ENCODE measurements around the gene MKRN3.
"Not testable (repeated sequence)": the region's sequence is repeated elsewhere in the genome, so short reads cannot be mapped to it uniquely, and the experiment has no call there.

MKRN3 gene

GRCh38 chr15:23594252-23594770, 28.8 kb downstream of the MKRN3 start:
- H3K4me3 ChIP-seq (ENCODE audit: low read depth, low read length), result no peak overlapping the region
- in situ Hi-C loops (cut with HindIII; ENCODE audit: low sequenced_read_pairs), result no loop called here
- TF ChIP-seq, protein P1, sequence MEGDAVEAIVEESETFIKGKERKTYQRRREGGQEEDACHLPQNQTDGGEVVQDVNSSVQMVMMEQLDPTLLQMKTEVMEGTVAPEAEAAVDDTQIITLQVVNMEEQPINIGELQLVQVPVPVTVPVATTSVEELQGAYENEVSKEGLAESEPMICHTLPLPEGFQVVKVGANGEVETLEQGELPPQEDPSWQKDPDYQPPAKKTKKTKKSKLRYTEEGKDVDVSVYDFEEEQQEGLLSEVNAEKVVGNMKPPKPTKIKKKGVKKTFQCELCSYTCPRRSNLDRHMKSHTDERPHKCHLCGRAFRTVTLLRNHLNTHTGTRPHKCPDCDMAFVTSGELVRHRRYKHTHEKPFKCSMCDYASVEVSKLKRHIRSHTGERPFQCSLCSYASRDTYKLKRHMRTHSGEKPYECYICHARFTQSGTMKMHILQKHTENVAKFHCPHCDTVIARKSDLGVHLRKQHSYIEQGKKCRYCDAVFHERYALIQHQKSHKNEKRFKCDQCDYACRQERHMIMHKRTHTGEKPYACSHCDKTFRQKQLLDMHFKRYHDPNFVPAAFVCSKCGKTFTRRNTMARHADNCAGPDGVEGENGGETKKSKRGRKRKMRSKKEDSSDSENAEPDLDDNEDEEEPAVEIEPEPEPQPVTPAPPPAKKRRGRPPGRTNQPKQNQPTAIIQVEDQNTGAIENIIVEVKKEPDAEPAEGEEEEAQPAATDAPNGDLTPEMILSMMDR (IDR thresholded peaks at IDR 0.05; ENCODE audit: low read depth, low read length), result no peak
- no peak for DNase-seq (ENCODE audit: low read depth, low spot score)

DNA sequence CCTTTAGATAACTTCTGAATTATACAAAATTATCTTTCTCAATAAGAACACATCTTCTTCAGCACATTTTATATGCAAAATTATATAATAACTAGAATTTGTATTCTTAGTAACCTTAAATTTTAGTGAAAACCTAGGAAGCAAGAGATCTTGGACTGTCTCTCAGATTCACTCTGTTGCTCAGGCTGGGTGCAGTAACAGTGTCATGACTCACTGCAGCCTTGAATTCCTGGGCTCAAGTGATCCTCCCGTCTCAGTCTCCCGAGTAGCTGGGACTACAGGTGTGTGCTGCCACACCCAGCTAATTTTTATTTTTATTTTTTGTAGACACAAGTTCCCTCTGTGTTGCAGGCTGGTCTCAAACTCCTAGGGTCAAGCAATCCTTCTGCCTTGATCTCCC, 29.9 kb downstream of the MKRN3 start:
- DNase-seq (ENCODE audit: low read depth, low spot score), result no peak
- no peak overlapping the region for H3K4me3 ChIP-seq (ENCODE audit: low read depth, low read length)
- in situ Hi-C loops (cut with HindIII; ENCODE audit: low sequenced_read_pairs), result no loop called here
- TF ChIP-seq, protein P1 (IDR thresholded peaks at IDR 0.05; ENCODE audit: low read depth, low read length), result no peak

DNA sequence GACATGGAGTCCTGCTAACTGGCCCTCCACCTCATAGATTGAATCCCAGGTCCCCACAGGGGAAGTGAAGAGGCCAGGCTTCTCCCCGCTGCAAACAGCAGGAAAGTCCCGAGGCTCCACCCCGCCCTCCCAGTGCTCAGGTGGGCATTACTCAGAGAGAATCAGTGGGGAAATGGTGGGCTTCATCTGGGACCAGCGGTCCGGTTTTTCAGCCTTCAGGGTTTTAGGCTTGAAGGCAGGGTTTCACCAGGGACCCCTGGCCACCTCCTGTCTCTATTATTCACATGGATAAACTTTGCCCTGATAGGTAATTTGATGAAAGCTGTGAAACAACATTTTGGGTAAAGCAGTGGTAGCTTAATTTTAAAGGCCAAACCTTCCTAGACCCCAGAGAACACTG, 31.3 kb downstream of the MKRN3 start:
- no peak for DNase-seq (ENCODE audit: low read depth, low spot score)
- TF ChIP-seq, protein P1 (IDR thresholded peaks at IDR 0.05; ENCODE audit: low read depth, low read length), result no peak
- H3K4me3 ChIP-seq (ENCODE audit: low read depth, low read length), result no peak overlapping the region
- in situ Hi-C loops (cut with HindIII; ENCODE audit: low sequenced_read_pairs), result no loop called here

- DNase-seq (ENCODE audit: low read depth, low spot score); H3K4me3 ChIP-seq (ENCODE audit: low read depth, low read length); in situ Hi-C loops (cut with HindIII; ENCODE audit: low sequenced_read_pairs): not testable (repeated sequence)
These were observed 31.8 kb downstream of the MKRN3 start for GRCh38 chr15:23597278-23597677.

DNA sequence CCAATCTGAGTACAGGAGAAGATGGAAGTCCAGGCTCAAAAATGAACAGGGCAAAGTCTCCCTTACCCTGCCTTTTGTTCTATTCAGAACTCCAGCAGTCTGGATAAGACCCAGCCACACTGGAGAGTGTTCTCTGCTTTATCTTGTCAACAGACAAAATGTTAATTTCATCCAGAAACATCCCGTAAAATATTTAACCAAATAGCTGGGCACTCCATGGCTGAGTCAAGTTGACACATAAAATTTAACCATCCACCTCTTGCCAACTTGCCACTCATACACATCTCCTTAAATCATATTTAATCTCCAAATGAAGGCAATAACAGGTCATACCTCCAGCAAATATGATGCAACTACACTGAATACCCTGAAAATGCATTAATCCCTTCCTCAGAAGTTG, 33.6 kb downstream of the MKRN3 start:
- in situ Hi-C loops (cut with HindIII; ENCODE audit: low sequenced_read_pairs), result no loop called here
- DNase-seq (ENCODE audit: low read depth, low spot score), result no peak

DNA sequence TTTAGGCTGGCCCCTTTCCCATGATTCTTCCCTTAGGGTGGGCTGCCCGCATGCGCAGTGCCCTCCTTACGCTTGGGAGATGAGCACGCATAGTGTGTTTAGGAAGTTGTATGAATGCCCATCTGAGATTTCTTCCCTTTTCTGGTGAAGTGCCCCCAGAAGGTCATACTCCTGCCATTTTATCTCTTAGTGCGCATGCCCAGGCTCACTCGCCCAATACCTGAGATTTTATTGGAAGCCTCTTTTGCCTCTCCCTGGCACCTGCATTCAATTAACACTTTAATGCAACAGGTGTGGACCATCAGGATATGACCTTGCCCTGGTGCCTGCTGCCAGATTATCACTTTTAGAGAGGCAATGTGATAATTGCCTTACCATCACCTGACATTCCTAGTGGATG, 36.6 kb downstream of the MKRN3 start:
- H3K4me3 ChIP-seq (ENCODE audit: low read depth, low read length), result no peak overlapping the region
- no peak for DNase-seq (ENCODE audit: low read depth, low spot score)
- TF ChIP-seq, protein P1 (IDR thresholded peaks at IDR 0.05; ENCODE audit: low read depth, low read length), result no peak
- in situ Hi-C loops (cut with HindIII; ENCODE audit: low sequenced_read_pairs), result no loop called here

More for the DNA sequence above, 33.6 kb downstream of the MKRN3 start:
- TF ChIP-seq, protein P1 (IDR thresholded peaks at IDR 0.05; ENCODE audit: low read depth, low read length), result no peak
- H3K4me3 ChIP-seq (ENCODE audit: low read depth, low read length), result no peak overlapping the region

GRCh38 chr15:23606226-23606625, 40.8 kb downstream of the MKRN3 start:
- TF ChIP-seq, protein P1 (IDR thresholded peaks at IDR 0.05; ENCODE audit: low read depth, low read length), result no peak
- DNase-seq (ENCODE audit: low read depth, low spot score), result no peak
- no peak overlapping the region for H3K4me3 ChIP-seq (ENCODE audit: low read depth, low read length)
- in situ Hi-C loops (cut with HindIII; ENCODE audit: low sequenced_read_pairs), result no loop called here
